ENCODE measurements around the gene CNOT11. TPM values are rescaled to one million over a fixed set of nuclear protein-coding genes. Genes with fewer than 3 reads are reported as not detected.

CNOT11 gene
- total RNA-seq, 1 donor = 51.0 TPM

GRCh38 chr2:101296371-101296770, 43.7 kb downstream of the CNOT11 start:
- no peak overlapping the region for H3K4me3 ChIP-seq (ENCODE audit: low read depth, low read length)
- DNase-seq (ENCODE audit: low read depth) = peak; percentile 13
- TF ChIP-seq, protein P1, sequence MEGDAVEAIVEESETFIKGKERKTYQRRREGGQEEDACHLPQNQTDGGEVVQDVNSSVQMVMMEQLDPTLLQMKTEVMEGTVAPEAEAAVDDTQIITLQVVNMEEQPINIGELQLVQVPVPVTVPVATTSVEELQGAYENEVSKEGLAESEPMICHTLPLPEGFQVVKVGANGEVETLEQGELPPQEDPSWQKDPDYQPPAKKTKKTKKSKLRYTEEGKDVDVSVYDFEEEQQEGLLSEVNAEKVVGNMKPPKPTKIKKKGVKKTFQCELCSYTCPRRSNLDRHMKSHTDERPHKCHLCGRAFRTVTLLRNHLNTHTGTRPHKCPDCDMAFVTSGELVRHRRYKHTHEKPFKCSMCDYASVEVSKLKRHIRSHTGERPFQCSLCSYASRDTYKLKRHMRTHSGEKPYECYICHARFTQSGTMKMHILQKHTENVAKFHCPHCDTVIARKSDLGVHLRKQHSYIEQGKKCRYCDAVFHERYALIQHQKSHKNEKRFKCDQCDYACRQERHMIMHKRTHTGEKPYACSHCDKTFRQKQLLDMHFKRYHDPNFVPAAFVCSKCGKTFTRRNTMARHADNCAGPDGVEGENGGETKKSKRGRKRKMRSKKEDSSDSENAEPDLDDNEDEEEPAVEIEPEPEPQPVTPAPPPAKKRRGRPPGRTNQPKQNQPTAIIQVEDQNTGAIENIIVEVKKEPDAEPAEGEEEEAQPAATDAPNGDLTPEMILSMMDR (IDR thresholded peaks at IDR 0.05; ENCODE audit: insufficient read depth, low read depth, low read length) = no peak

DNA sequence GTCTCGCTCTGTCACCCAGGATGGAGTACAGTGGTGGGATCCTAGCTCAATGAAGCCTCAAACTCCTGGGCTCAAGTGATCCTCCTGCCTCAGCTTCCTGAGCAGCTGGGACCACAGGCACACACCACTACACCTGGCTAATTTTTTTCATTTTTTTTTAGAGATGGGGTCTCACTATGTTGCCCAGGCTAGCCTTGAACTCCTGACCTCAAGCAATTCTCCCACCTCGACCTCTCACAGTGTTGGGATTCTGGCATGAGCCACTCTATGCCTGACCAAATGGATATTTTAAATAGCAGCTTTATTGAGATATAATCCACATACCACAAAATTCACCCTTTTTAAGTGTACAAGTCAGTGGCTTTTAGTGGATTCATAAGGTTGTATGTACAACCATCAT, 44.7 kb downstream of the CNOT11 start:
- DNase-seq (ENCODE audit: low read depth) = no peak
- TF ChIP-seq, protein P1 (IDR thresholded peaks at IDR 0.05; ENCODE audit: insufficient read depth, low read depth, low read length) = no peak
- no peak overlapping the region for H3K4me3 ChIP-seq (ENCODE audit: low read depth, low read length)

GRCh38 chr2:101299604-101300003, 46.9 kb downstream of the CNOT11 start:
- TF ChIP-seq, protein P1 (IDR thresholded peaks at IDR 0.05; ENCODE audit: insufficient read depth, low read depth, low read length) = no peak
- H3K4me3 ChIP-seq (ENCODE audit: low read depth, low read length) = no peak overlapping the region
- no peak for DNase-seq (ENCODE audit: low read depth)

- TF ChIP-seq, protein P1 (IDR thresholded peaks at IDR 0.05; ENCODE audit: insufficient read depth, low read depth, low read length) = no peak
- no peak for DNase-seq (ENCODE audit: low read depth)
- no peak overlapping the region for H3K4me3 ChIP-seq (ENCODE audit: low read depth, low read length)
These were observed 47.5 kb downstream of the CNOT11 start for GRCh38 chr2:101300164-101300563.

DNA sequence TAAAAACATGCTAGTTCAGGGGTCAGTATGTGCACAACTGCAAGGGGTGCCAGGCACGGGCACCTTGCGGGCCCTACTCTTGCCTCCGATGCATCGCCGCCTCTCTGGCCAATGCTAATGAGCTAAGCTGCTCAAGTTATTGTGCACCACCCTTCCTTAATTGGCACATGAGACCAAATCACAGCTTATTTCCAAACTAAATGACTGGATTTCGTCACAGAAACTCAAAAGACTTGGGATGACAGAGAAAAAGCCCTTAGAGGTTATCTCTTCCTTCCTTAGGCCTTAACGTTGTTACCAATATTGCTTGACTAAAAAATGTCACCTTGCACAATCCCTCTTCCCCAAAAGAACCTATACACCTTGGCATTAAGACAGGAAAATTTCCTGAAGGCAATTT, 48.1 kb downstream of the CNOT11 start:
- TF ChIP-seq, protein P1 (IDR thresholded peaks at IDR 0.05; ENCODE audit: insufficient read depth, low read depth, low read length) = no peak
- H3K4me3 ChIP-seq (ENCODE audit: low read depth, low read length) = no peak overlapping the region
- DNase-seq (ENCODE audit: low read depth) = no peak

GRCh38 chr2:101302016-101302415, 49.3 kb downstream of the CNOT11 start:
- H3K4me3 ChIP-seq (ENCODE audit: low read depth, low read length) = no peak overlapping the region
- no peak for DNase-seq (ENCODE audit: low read depth)
- TF ChIP-seq, protein P1 (IDR thresholded peaks at IDR 0.05; ENCODE audit: insufficient read depth, low read depth, low read length) = no peak

DNA sequence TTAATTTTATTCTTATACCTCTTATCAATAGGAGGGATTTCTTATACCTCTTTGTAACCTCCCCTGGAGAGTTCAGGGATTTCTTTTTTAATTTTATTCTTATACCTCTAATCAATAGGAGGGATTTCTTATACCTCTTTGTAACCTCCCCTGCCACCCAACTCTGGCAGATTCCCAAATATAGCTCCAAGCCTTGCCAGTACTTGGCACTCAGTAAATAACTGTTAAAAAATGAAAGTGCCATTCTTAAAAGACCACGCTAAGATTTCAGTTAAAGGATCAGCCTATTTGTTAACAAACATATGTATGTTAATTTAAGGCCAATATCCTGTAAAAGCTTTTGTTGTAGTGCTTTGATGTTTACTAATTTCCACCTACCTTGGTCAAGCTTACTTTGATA, 51.0 kb downstream of the CNOT11 start:
- TF ChIP-seq, protein P1 (IDR thresholded peaks at IDR 0.05; ENCODE audit: insufficient read depth, low read depth, low read length) = no peak
- no peak for DNase-seq (ENCODE audit: low read depth)
- H3K4me3 ChIP-seq (ENCODE audit: low read depth, low read length) = no peak overlapping the region

All from fibroblast of villous mesenchyme (primary cell).